Measurements from ENCODE around the gene GRK7.

DNA sequence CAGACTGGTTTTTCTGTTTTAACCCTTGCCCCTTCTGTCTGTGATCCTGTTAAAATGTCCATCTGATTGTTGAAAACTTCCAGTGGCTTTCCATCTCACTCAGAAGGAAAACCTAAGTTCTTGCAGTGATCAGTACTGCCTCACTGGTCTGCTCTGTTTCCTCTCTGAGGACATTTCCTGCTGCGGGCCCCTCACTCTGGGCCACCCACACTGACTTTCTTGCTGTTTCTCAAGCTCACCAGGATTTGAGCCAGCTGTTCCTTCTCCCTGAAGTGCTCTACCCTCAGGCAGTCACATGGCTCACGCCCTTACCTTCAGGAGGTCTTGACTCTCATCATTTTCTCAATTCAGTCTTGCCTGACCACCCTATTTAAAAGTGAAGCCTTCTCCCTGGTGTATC, 1.8 kb downstream of the GRK7 start:
- TF ChIP-seq POLR2A (IDR thresholded peaks at IDR 0.05) (no peak), EP300 (IDR thresholded peaks at IDR 0.05; ENCODE audit: low read depth) (no peak), POLR2AphosphoS5 (IDR thresholded peaks at IDR 0.05) (no peak)
- TF ChIP-seq, protein P1, sequence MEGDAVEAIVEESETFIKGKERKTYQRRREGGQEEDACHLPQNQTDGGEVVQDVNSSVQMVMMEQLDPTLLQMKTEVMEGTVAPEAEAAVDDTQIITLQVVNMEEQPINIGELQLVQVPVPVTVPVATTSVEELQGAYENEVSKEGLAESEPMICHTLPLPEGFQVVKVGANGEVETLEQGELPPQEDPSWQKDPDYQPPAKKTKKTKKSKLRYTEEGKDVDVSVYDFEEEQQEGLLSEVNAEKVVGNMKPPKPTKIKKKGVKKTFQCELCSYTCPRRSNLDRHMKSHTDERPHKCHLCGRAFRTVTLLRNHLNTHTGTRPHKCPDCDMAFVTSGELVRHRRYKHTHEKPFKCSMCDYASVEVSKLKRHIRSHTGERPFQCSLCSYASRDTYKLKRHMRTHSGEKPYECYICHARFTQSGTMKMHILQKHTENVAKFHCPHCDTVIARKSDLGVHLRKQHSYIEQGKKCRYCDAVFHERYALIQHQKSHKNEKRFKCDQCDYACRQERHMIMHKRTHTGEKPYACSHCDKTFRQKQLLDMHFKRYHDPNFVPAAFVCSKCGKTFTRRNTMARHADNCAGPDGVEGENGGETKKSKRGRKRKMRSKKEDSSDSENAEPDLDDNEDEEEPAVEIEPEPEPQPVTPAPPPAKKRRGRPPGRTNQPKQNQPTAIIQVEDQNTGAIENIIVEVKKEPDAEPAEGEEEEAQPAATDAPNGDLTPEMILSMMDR (IDR thresholded peaks at IDR 0.05) = no peak

All from transverse colon (tissue), 4 donors.